NCI-H2171 (cell line): ENCODE measurements around the gene TSPAN9.

Experiments
- DNase-seq: peaks from one replicate; lab custom pipeline; 2025; lab: John Stamatoyannopoulos, UW

The TSPAN9 gene

GRCh38 chr12:3296409-3296701, 219.2 kb downstream of the TSPAN9 start:
- DNase-seq: no peak

- DNase-seq: no peak
Measured at GRCh38 chr12:3298603-3299002, 221.4 kb downstream of the TSPAN9 start.

GRCh38 chr12:3299929-3300832, 223.0 kb downstream of the TSPAN9 start:
- DNase-seq: peak; percentile 92

GRCh38 chr12:3300833-3301401, 223.7 kb downstream of the TSPAN9 start:
- DNase-seq: no peak

- no peak for DNase-seq
Measured at GRCh38 chr12:3302401-3303041, 225.3 kb downstream of the TSPAN9 start.

- DNase-seq: peak; percentile 79
Measured at GRCh38 chr12:3303410-3304136, 226.4 kb downstream of the TSPAN9 start.

GRCh38 chr12:3304436-3305165, 227.4 kb downstream of the TSPAN9 start:
- DNase-seq: no peak

- no peak for DNase-seq
Measured at GRCh38 chr12:3305464-3305863, 228.3 kb downstream of the TSPAN9 start.

- no peak for DNase-seq
Measured at GRCh38 chr12:3305904-3306619, 228.9 kb downstream of the TSPAN9 start.

- DNase-seq: no peak
Measured at GRCh38 chr12:3307389-3307788, 230.2 kb downstream of the TSPAN9 start.

GRCh38 chr12:3308063-3308462, 230.9 kb downstream of the TSPAN9 start:
- no peak for DNase-seq

GRCh38 chr12:3308609-3309008, 231.4 kb downstream of the TSPAN9 start:
- no peak for DNase-seq

- DNase-seq: no peak
Measured at GRCh38 chr12:3309805-3310204, 232.6 kb downstream of the TSPAN9 start.

GRCh38 chr12:3310271-3311026, 233.3 kb downstream of the TSPAN9 start:
- no peak for DNase-seq

- no peak for DNase-seq
Measured at GRCh38 chr12:3311027-3311402, 233.8 kb downstream of the TSPAN9 start.

GRCh38 chr12:3311491-3312103, 234.4 kb downstream of the TSPAN9 start:
- DNase-seq: no peak

GRCh38 chr12:3313066-3313465, 235.9 kb downstream of the TSPAN9 start:
- no peak for DNase-seq

GRCh38 chr12:3313675-3314663, 236.8 kb downstream of the TSPAN9 start:
- no peak for DNase-seq

- DNase-seq: no peak
Measured at GRCh38 chr12:3315201-3315661, 238.1 kb downstream of the TSPAN9 start.
